K562 (cell line): Measurements from ENCODE around the gene SHC1. TPM values are rescaled to one million over a fixed set of nuclear protein-coding genes. Genes with fewer than 3 reads are reported as not detected.
A peak's percentile ranks its signal among the peaks of the same experiment; 100 is the strongest.

Experiments used
- DDX20 ChIP-seq: fragments of 450-650 bp; IDR thresholded peaks from 2 replicates; pipeline ENCODE4 v1.6.1; 2016; ENCODE audit warnings: missing genetic modification characterization, low read depth, mild to moderate bottlenecking, missing compliant biosample characterization, moderate library complexity
- E2F6 ChIP-seq, 2 experiments: IDR thresholded peaks; 2 replicates each; pipeline ENCODE4 v1.6.1; 2011; ENCODE audit warnings: borderline replicate concordance in 1 of 2, control low read depth in 1 of 2, low read depth in 1 of 2, low read length in 1 of 2, mild to moderate bottlenecking in 1 of 2, mixed read lengths in 1 of 2, moderate library complexity in 1 of 2; ENCODE audit not compliant: insufficient read depth in 1 of 2, insufficient read length in 1 of 2, poor library complexity in 1 of 2, severe bottlenecking in 1 of 2; ENCODE audit errors: extremely low read depth in 1 of 2
- HMG20A ChIP-seq: fragments of 450-650 bp; formaldehyde crosslinking; conservative IDR thresholded peaks from 2 replicates; pipeline ENCODE4 v1.4.0; 2020; ENCODE audit warnings: mild to moderate bottlenecking, mixed read lengths
- HMGXB4 ChIP-seq: sonication (generic); formaldehyde crosslinking; IDR thresholded peaks from 2 replicates; pipeline ENCODE4 v1.8.1; 2023; ENCODE audit warnings: mild to moderate bottlenecking, missing genetic modification reagents
- KAT2B ChIP-seq: IDR thresholded peaks from one replicate; pipeline ENCODE4 v1.6.1; 2012; ENCODE audit warnings: low read depth, mild to moderate bottlenecking, control low read depth, inconsistent platforms, low read length, moderate library complexity
- KLF1 ChIP-seq: fragments of 450-650 bp; IDR thresholded peaks from 2 replicates; pipeline ENCODE4 v1.6.1; 2016; ENCODE audit warnings: missing genetic modification characterization, missing compliant biosample characterization
- MCM3 ChIP-seq: fragments of 450-650 bp; IDR thresholded peaks from 2 replicates; pipeline ENCODE4 v1.6.1; 2016
- NR3C1 ChIP-seq: sonication (generic); formaldehyde crosslinking; IDR thresholded peaks from 2 replicates; pipeline ENCODE4 v1.8.1; 2022; ENCODE audit warnings: missing genetic modification reagents
- PHTF2 ChIP-seq: fragments of 250-450 bp; sonication (Bioruptor Pico); IDR thresholded peaks from 2 replicates; pipeline ENCODE4 v1.5.0; 2021; ENCODE audit warnings: mild to moderate bottlenecking
- PRDM10 ChIP-seq: fragments of 450-650 bp; IDR thresholded peaks from 2 replicates; pipeline ENCODE4 v1.6.1; 2018; ENCODE audit not compliant: partially characterized antibody
- RBBP5 ChIP-seq: fragments of 200-600 bp; sonication (generic); IDR thresholded peaks from 2 replicates; pipeline ENCODE4 v1.6.1; 2012; ENCODE audit warnings: borderline replicate concordance, mild to moderate bottlenecking, low read length, control low read depth, inconsistent platforms; ENCODE audit not compliant: insufficient read depth, poor library complexity, severe bottlenecking
- RBM15 ChIP-seq: fragments of 200-400 bp; formaldehyde crosslinking; IDR thresholded peaks from 2 replicates; pipeline ENCODE4 v1.6.1; 2018; ENCODE audit warnings: mild to moderate bottlenecking, low read length, moderate library complexity; ENCODE audit not compliant: insufficient read depth
- RNF219 ChIP-seq: fragments of 250-450 bp; sonication (Bioruptor Pico); IDR thresholded peaks from 2 replicates; pipeline ENCODE4 v1.5.0; 2022; ENCODE audit warnings: mild to moderate bottlenecking
- SOX6 ChIP-seq: fragments of 450-650 bp; IDR thresholded peaks from 2 replicates; pipeline ENCODE4 v1.6.1; 2014; ENCODE audit warnings: mild to moderate bottlenecking
- SP2 ChIP-seq: IDR thresholded peaks from 2 replicates; pipeline ENCODE4 v1.6.1; 2011; ENCODE audit warnings: mild to moderate bottlenecking, low read depth, low read length, moderate library complexity; ENCODE audit not compliant: poor library complexity, severe bottlenecking; ENCODE audit errors: extremely low read depth
- SPI1 ChIP-seq: IDR thresholded peaks from 2 replicates; pipeline ENCODE4 v1.6.1; 2011; ENCODE audit warnings: low read depth, low read length, control low read depth, borderline replicate concordance
- SREBF1 ChIP-seq: fragments of 150-350 bp; IDR thresholded peaks from 2 replicates; pipeline ENCODE4 v1.6.1; 2014; ENCODE audit warnings: antibody characterized with exemption, low read depth, low read length, borderline replicate concordance
- ZNF444 ChIP-seq: fragments of 250-450 bp; sonication (Bioruptor Pico); IDR thresholded peaks from 2 replicates; pipeline ENCODE4 v1.4.0; 2020; ENCODE audit warnings: mild to moderate bottlenecking, moderate library complexity
- ZNF589 ChIP-seq: fragments of 200-800 bp; sonication (Bioruptor generic); IDR thresholded peaks from 2 replicates; pipeline ENCODE4 v1.6.1; 2016; ENCODE audit warnings: low read depth, missing genetic modification characterization, missing compliant biosample characterization
- ZNF778 ChIP-seq: fragments of 450-650 bp; formaldehyde crosslinking; IDR thresholded peaks from 2 replicates; pipeline ENCODE4 v1.4.0; 2020; ENCODE audit warnings: mild to moderate bottlenecking, moderate library complexity
- polyA plus RNA-seq, 8 experiments: library from polyadenylated mRNA; depleted of rRNA in 4 of 8; stranded (reverse) in 5 of 8; unstranded in 3 of 8; fragments of >200 nt; fragmentation: Nextera tagmentation in 2 of 8; fragmentation: Illumina TruSeq in 1 of 8; extraction: Ambion mirVana in 2 of 8; extraction: Trizol in 1 of 8; gene quantifications; 2 replicates each; pipeline versions ENCODE4 v1.2.1 to v1.2.3, GENCODE V29; 2011 to 2014; ENCODE audit warnings: inconsistent platforms in 1 of 8, missing spikeins in 1 of 8
- total RNA-seq, 7 experiments: library from RNA; depleted of rRNA in 6 of 7; stranded (reverse); fragments of >200 nt in 6 of 7; fragmentation: Illumina TruSeq in 2 of 7; extraction: Trizol in 2 of 7; gene quantifications; 2 replicates each; pipeline versions ENCODE4 v1.2.1 to v1.2.3, GENCODE V29; 2011 to 2021; ENCODE audit warnings: low replicate concordance in 1 of 7

Gene SHC1
- total and polyA plus RNA-seq, 9 of the 15 experiments (the other 6 are each of a cell fraction or from before 2014, with no cell fraction given): 4.1 to 113 (median 51.9) TPM

DNA sequence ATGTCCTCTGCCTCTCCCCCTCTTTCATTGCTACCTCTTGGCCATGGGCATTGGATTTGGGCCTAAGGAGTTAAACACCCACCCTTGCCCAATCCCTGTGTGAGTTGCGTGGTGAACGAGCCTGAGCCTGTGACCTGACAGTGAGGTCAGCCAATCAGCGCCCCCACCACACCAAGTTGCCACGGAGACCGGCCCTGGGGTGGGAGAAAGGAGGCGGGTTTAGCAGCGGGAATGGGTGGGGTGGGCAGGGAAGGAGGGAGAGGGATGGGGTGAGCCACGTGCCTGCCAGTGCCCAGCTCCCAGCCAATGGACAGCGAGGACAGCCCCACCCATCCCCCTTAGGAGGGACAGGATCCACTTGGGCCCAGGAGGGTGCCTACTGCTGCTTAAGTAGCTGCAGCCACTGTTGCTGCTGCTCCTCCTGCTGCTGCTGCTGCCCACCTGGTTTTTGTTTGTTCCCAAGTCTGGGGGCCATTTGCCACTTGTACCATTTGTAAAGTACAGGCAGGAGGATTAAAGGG lies 41.5 kb upstream of the SHC1 start (continued):
- TF ChIP-seq E2F6 (IDR thresholded peaks at IDR 0.05; ENCODE audit: borderline replicate concordance in 1 of 2, extremely low read depth in 1 of 2, insufficient read depth in 1 of 2, insufficient read length in 1 of 2, low read depth in 1 of 2, low read length in 1 of 2, poor library complexity in 1 of 2, severe bottlenecking in 1 of 2) (peak in 1 of 2 experiments; percentile 37), PRDM10 (no peak), ZNF444 (CRISPR knock-in tag) (peak; percentile 79), ZNF778 (CRISPR knock-in tag) (no peak), PHTF2 (CRISPR knock-in tag) (no peak), DDX20 (tag) (no peak), SPI1 (no peak), NR3C1 (CRISPR knock-in tag) (no peak), RBM15 (no peak), HMG20A (CRISPR knock-in tag) (no peak), SP2 (peak; percentile 46), SOX6 (no peak), RBBP5 (no peak), ZNF589 (CRISPR knock-in tag) (no peak), KLF1 (tag) (no peak), KAT2B (no peak), HMGXB4 (CRISPR knock-in tag) (no peak), SREBF1 (no peak), RNF219 (CRISPR knock-in tag) (no peak), MCM3 (no peak)
